HEK293 (cell line): ENCODE data around the gene TNN.

ENCODE experiments used
- BCL11A ChIP-seq: fragments of 450-650 bp; formaldehyde crosslinking; IDR thresholded peaks from 2 replicates; pipeline ENCODE4 v1.5.1; 2016; ENCODE audit warnings: low read depth, missing biosample characterization, missing genetic modification characterization
- GFI1B ChIP-seq: fragments of 450-650 bp; formaldehyde crosslinking; IDR thresholded peaks from 2 replicates; pipeline ENCODE4 v1.5.1; 2016; ENCODE audit warnings: missing biosample characterization, missing genetic modification characterization
- GLI2 ChIP-seq: fragments of 450-650 bp; formaldehyde crosslinking; IDR thresholded peaks from 2 replicates; pipeline ENCODE4; 2017; ENCODE audit warnings: missing biosample characterization, missing genetic modification characterization, low read depth, borderline replicate concordance
- GLI4 ChIP-seq: fragments of 450-650 bp; formaldehyde crosslinking; IDR thresholded peaks from 2 replicates; pipeline ENCODE4 v1.5.1; 2016; ENCODE audit warnings: missing biosample characterization, missing genetic modification characterization
- KLF10 ChIP-seq: fragments of 450-650 bp; IDR thresholded peaks from 2 replicates; pipeline ENCODE4 v1.5.1; 2018; ENCODE audit warnings: missing biosample characterization, mild to moderate bottlenecking, missing genetic modification characterization
- KLF16 ChIP-seq: fragments of 450-650 bp; formaldehyde crosslinking; IDR thresholded peaks from 2 replicates; pipeline ENCODE4 v1.5.1; 2017; ENCODE audit warnings: missing biosample characterization, missing genetic modification characterization
- OSR2 ChIP-seq: fragments of 450-650 bp; formaldehyde crosslinking; IDR thresholded peaks from 2 replicates; pipeline ENCODE4 v1.5.1; 2016; ENCODE audit warnings: missing biosample characterization, missing genetic modification characterization
- REPIN1 ChIP-seq: fragments of 450-650 bp; formaldehyde crosslinking; IDR thresholded peaks from 2 replicates; pipeline ENCODE4 v1.5.1; 2017; ENCODE audit warnings: missing biosample characterization, missing genetic modification characterization, low read depth
- ZFHX2 ChIP-seq: fragments of 450-650 bp; formaldehyde crosslinking; conservative IDR thresholded peaks from 2 replicates; pipeline ENCODE4 v1.5.1; 2016; ENCODE audit warnings: missing biosample characterization, missing genetic modification characterization
- ZNF133 ChIP-seq: fragments of 450-650 bp; formaldehyde crosslinking; IDR thresholded peaks from 2 replicates; pipeline ENCODE4 v1.5.1; 2016; ENCODE audit warnings: missing biosample characterization, missing genetic modification characterization
- ZNF169 ChIP-seq: fragments of 450-650 bp; formaldehyde crosslinking; IDR thresholded peaks from 2 replicates; pipeline ENCODE4 v1.5.1; 2016; ENCODE audit warnings: missing biosample characterization, missing genetic modification characterization
- ZNF211 ChIP-seq: fragments of 450-650 bp; formaldehyde crosslinking; IDR thresholded peaks from 2 replicates; pipeline ENCODE4 v1.5.1; 2016; ENCODE audit warnings: low read depth, missing biosample characterization, missing genetic modification characterization
- ZNF223 ChIP-seq: fragments of 450-650 bp; formaldehyde crosslinking; IDR thresholded peaks from 2 replicates; pipeline ENCODE4 v1.5.1; 2016; ENCODE audit warnings: missing biosample characterization, missing genetic modification characterization
- ZNF266 ChIP-seq: fragments of 450-650 bp; formaldehyde crosslinking; IDR thresholded peaks from 2 replicates; pipeline ENCODE4 v1.5.1; 2016; ENCODE audit warnings: missing biosample characterization, missing genetic modification characterization, low read depth
- ZNF426 ChIP-seq: fragments of 450-650 bp; formaldehyde crosslinking; IDR thresholded peaks from 2 replicates; pipeline ENCODE4 v1.5.1; 2017; ENCODE audit warnings: missing biosample characterization, missing genetic modification characterization, mild to moderate bottlenecking, inconsistent platforms, moderate library complexity
- ZNF530 ChIP-seq: fragments of 450-650 bp; formaldehyde crosslinking; IDR thresholded peaks from 2 replicates; pipeline ENCODE4 v1.5.1; 2016; ENCODE audit warnings: low read depth, missing biosample characterization, missing genetic modification characterization
- ZNF549 ChIP-seq: fragments of 450-650 bp; IDR thresholded peaks from 2 replicates; pipeline ENCODE4 v1.5.1; 2018; ENCODE audit warnings: missing biosample characterization, missing genetic modification characterization, mild to moderate bottlenecking, inconsistent platforms, moderate library complexity
- ZNF561 ChIP-seq: fragments of 450-650 bp; IDR thresholded peaks from 2 replicates; pipeline ENCODE4 v1.5.1; 2018; ENCODE audit warnings: missing biosample characterization, missing genetic modification characterization, borderline replicate concordance
- ZNF610 ChIP-seq: fragments of 450-650 bp; formaldehyde crosslinking; IDR thresholded peaks from 2 replicates; pipeline ENCODE4 v1.5.1; 2016; ENCODE audit warnings: missing biosample characterization, missing genetic modification characterization, borderline replicate concordance
- ZNF76 ChIP-seq: fragments of 450-650 bp; formaldehyde crosslinking; IDR thresholded peaks from 2 replicates; pipeline ENCODE4; 2016; ENCODE audit warnings: low read depth, missing biosample characterization, missing genetic modification characterization, borderline replicate concordance
- ZNF830 ChIP-seq: fragments of 450-650 bp; IDR thresholded peaks from 2 replicates; pipeline ENCODE4 v1.5.0; 2018; ENCODE audit warnings: missing biosample characterization, missing genetic modification characterization, low read depth, mild to moderate bottlenecking, moderate library complexity
- TF ChIP-seq, protein P1 (sequence below): fragments of 450-650 bp; formaldehyde crosslinking; IDR thresholded peaks from 2 replicates; pipeline ENCODE4 v1.5.1; 2017; ENCODE audit warnings: missing biosample characterization, missing genetic modification characterization
- TF ChIP-seq, protein P2 (sequence below): fragments of 450-650 bp; formaldehyde crosslinking; IDR thresholded peaks from 2 replicates; pipeline ENCODE4 v1.5.1; 2016; ENCODE audit warnings: missing biosample characterization, missing genetic modification characterization
- TF ChIP-seq, protein P3 (sequence below): fragments of 450-650 bp; formaldehyde crosslinking; IDR thresholded peaks from 2 replicates; pipeline ENCODE4 v1.5.1; 2016; ENCODE audit warnings: missing biosample characterization, missing genetic modification characterization
- TF ChIP-seq, protein P4 (sequence below): sonication (generic); formaldehyde crosslinking; IDR thresholded peaks from 2 replicates; pipeline ENCODE4 v1.8.1; 2022; ENCODE audit warnings: mild to moderate bottlenecking, moderate library complexity, missing genetic modification reagents
- TF ChIP-seq, protein P5 (sequence below): fragments of 450-650 bp; formaldehyde crosslinking; conservative IDR thresholded peaks from 2 replicates; pipeline ENCODE4 v1.5.1; 2016; ENCODE audit warnings: low read depth, missing biosample characterization, missing genetic modification characterization
- TF ChIP-seq, protein P6 (sequence below): fragments of 450-650 bp; formaldehyde crosslinking; IDR thresholded peaks from 2 replicates; pipeline ENCODE4 v1.5.1; 2016; ENCODE audit warnings: missing biosample characterization, missing genetic modification characterization

Gene TNN

DNA sequence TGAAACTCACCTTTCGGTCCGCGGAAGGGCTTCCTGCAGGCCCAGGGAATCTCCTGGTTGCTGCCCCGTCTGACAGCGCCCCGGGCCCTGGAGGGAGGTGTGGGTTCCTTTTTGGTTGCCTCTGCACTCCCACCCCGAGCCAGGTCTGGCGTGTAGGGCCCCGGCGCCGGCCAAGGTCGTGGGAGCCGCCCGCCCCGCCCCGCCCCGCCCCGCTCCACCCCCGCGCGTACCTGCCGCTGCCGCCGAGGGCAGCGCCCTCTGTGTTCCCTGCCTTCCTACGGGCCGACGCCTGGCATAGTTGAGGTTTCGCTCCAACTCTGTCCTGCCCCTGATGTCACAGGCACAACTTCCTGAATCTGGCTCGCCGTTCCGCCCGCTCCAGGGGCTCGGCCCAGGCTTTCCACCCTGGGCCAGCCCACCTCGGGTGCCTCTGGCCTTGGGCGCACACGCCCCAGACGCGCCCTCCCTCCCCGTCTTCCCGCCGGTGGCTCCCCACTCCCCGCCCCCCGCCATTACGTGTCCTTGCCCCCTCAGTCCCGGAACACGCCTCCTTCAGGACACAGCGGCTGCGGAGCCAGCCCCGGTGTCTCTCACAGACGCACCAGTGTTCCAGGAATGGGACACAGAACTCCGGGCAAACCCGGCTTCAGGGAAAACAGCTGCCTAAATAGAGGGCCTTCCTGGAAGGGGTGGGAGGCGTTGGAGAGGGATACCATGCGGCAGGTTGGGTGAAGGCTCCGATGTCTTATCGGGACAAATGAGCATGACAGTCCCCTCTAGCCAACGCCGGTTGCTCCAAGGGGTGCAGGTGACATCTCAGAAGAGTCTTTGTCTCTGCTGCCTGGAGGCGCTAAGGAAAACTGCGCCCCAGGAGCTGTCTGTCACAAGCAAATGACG lies 125.2 kb downstream of the TNN start, which contains the start of gene KIAA0040 (continued):
- TF ChIP-seq ZNF169 (tag by site-specific recombination) = no peak
- no peak for TF ChIP-seq ZNF561 (tag by site-specific recombination)
- TF ChIP-seq ZNF266 (tag by site-specific recombination) = no peak
- TF ChIP-seq ZNF426 (tag by site-specific recombination) = no peak
- no peak for TF ChIP-seq ZNF76 (tag by site-specific recombination)
- TF ChIP-seq, protein P1, sequence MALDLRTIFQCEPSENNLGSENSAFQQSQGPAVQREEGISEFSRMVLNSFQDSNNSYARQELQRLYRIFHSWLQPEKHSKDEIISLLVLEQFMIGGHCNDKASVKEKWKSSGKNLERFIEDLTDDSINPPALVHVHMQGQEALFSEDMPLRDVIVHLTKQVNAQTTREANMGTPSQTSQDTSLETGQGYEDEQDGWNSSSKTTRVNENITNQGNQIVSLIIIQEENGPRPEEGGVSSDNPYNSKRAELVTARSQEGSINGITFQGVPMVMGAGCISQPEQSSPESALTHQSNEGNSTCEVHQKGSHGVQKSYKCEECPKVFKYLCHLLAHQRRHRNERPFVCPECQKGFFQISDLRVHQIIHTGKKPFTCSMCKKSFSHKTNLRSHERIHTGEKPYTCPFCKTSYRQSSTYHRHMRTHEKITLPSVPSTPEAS (tag by site-specific recombination) = no peak
- TF ChIP-seq, protein P2, sequence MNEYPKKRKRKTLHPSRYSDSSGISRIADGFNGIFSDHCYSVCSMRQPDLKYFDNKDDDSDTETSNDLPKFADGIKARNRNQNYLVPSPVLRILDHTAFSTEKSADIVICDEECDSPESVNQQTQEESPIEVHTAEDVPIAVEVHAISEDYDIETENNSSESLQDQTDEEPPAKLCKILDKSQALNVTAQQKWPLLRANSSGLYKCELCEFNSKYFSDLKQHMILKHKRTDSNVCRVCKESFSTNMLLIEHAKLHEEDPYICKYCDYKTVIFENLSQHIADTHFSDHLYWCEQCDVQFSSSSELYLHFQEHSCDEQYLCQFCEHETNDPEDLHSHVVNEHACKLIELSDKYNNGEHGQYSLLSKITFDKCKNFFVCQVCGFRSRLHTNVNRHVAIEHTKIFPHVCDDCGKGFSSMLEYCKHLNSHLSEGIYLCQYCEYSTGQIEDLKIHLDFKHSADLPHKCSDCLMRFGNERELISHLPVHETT (tag by site-specific recombination) = no peak
- TF ChIP-seq GLI2 (tag by site-specific recombination) = no peak
- no peak for TF ChIP-seq GFI1B
- TF ChIP-seq, protein P3, sequence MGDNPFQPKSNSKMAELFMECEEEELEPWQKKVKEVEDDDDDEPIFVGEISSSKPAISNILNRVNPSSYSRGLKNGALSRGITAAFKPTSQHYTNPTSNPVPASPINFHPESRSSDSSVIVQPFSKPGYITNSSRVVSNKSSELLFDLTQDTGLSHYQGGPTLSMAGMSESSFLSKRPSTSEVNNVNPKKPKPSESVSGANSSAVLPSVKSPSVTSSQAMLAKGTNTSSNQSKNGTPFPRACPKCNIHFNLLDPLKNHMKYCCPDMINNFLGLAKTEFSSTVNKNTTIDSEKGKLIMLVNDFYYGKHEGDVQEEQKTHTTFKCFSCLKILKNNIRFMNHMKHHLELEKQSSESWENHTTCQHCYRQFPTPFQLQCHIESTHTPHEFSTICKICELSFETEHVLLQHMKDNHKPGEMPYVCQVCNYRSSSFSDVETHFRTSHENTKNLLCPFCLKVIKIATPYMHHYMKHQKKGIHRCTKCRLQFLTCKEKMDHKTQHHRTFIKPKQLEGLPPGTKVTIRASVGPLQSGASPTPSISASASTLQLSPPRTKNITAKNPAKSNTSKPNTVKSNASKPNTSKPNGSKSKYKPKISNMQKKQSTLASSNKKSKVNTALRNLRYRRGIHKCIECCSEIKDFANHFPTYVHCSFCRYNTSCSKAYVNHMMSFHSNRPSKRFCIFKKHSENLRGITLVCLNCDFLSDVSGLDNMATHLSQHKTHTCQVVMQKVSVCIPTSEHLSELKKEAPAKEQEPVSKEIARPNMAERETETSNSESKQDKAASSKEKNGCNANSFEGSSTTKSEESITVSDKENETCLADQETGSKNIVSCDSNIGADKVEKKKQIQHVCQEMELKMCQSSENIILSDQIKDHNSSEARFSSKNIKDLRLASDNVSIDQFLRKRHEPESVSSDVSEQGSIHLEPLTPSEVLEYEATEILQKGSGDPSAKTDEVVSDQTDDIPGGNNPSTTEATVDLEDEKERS (tag by site-specific recombination) = no peak
- TF ChIP-seq ZNF211 = no peak
- no peak for TF ChIP-seq ZNF549 (tag by site-specific recombination)
- TF ChIP-seq ZNF133 = no peak
- TF ChIP-seq ZFHX2 (tag by site-specific recombination) = peak; percentile 61
- TF ChIP-seq, protein P4, sequence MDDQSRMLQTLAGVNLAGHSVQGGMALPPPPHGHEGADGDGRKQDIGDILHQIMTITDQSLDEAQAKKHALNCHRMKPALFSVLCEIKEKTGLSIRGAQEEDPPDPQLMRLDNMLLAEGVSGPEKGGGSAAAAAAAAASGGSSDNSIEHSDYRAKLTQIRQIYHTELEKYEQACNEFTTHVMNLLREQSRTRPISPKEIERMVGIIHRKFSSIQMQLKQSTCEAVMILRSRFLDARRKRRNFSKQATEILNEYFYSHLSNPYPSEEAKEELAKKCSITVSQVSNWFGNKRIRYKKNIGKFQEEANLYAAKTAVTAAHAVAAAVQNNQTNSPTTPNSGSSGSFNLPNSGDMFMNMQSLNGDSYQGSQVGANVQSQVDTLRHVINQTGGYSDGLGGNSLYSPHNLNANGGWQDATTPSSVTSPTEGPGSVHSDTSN = no peak
- no peak for TF ChIP-seq ZNF830
- no peak for TF ChIP-seq BCL11A
- TF ChIP-seq, protein P5, sequence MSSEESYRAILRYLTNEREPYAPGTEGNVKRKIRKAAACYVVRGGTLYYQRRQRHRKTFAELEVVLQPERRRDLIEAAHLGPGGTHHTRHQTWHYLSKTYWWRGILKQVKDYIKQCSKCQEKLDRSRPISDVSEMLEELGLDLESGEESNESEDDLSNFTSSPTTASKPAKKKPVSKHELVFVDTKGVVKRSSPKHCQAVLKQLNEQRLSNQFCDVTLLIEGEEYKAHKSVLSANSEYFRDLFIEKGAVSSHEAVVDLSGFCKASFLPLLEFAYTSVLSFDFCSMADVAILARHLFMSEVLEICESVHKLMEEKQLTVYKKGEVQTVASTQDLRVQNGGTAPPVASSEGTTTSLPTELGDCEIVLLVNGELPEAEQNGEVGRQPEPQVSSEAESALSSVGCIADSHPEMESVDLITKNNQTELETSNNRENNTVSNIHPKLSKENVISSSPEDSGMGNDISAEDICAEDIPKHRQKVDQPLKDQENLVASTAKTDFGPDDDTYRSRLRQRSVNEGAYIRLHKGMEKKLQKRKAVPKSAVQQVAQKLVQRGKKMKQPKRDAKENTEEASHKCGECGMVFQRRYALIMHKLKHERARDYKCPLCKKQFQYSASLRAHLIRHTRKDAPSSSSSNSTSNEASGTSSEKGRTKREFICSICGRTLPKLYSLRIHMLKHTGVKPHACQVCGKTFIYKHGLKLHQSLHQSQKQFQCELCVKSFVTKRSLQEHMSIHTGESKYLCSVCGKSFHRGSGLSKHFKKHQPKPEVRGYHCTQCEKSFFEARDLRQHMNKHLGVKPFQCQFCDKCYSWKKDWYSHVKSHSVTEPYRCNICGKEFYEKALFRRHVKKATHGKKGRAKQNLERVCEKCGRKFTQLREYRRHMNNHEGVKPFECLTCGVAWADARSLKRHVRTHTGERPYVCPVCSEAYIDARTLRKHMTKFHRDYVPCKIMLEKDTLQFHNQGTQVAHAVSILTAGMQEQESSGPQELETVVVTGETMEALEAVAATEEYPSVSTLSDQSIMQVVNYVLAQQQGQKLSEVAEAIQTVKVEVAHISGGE (tag by site-specific recombination) = peak; percentile 57
- TF ChIP-seq OSR2 = no peak
- peak; percentile 94 for TF ChIP-seq KLF10
- TF ChIP-seq ZNF610 (tag by site-specific recombination) = no peak
- TF ChIP-seq, protein P6, sequence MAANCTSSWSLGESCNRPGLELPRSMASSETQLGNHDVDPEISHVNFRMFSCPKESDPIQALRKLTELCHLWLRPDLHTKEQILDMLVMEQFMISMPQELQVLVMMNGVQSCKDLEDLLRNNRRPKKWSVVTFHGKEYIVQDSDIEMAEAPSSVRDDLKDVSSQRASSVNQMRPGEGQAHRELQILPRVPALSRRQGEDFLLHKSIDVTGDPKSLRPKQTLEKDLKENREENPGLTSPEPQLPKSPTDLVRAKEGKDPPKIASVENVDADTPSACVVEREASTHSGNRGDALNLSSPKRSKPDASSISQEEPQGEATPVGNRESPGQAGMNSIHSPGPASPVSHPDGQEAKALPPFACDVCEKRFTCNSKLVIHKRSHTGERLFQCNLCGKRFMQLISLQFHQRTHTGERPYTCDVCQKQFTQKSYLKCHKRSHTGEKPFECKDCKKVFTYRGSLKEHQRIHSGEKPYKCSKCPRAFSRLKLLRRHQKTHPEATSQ (tag by site-specific recombination) = no peak
- TF ChIP-seq REPIN1 (tag by site-specific recombination) = no peak
- TF ChIP-seq ZNF530 = no peak
- TF ChIP-seq KLF16 = peak; percentile 60; the same call in 1 of the 2 replicates
- no peak for TF ChIP-seq ZNF223
- TF ChIP-seq GLI4 = no peak
